Measurements from ENCODE around the gene HS3ST4.

HS3ST4 gene

DNA sequence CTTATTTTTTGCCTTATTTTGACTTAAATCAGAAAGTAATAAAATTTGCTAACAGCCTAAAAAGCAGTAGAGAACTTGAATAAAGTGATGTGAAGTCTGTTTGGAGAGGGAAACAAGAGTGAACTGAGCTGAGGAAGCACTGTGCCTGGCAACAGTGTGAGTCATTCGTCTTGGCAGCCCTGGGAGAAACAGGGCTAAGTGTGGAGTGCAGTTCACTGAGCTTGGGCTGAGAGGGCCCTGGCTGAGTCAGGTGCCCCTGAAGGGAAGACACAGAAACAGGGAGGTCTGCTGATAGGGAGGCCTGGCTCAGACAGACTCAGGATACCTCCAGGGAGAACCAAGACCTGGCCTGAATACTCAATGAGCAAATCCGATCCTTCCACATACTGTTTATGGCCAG, 132.1 kb downstream of the HS3ST4 start:
- no peak for DNase-seq (ENCODE audit: low read depth in 2 of 2)

DNA sequence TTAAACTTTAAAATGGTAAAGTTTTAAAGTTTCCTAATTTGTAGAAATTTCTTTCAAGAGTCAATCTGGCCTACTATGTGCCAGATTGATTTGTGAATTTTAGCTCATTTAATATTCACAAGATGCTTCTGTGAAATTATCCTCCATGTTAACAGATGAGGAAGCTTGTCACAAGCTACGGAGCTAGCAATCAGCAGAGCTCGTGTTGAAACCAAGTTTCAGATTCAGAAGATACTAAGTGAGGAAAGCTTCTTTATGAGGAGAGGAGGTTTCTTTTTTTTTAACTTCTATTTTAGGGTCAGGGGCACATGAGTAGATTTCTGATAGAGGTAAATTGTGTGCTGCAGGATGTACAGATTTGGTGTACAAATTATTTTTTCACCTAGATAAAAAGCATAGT, 135.9 kb downstream of the HS3ST4 start:
- DNase-seq (ENCODE audit: low read depth in 2 of 2): no peak

DNA sequence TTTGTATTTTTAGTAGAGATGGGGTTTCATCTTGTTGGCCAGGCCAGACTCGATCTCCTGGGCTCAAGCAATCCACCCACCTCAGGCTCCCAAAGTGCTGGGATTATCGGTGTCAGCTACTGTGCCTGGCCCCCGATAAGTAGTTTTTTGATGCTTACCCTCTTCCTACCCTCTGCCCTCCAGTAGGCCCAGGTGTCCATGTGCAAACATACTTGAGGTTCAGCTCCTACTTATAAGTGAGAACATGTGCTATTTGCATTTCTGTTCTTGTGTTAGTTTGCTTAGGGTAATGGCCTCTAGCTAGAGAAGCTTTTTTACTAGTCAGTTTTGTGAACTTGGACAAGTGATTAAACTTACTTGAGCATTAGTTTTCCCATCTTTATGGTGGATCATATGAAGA, 136.8 kb downstream of the HS3ST4 start:
- DNase-seq (ENCODE audit: low read depth in 2 of 2): no peak

DNA sequence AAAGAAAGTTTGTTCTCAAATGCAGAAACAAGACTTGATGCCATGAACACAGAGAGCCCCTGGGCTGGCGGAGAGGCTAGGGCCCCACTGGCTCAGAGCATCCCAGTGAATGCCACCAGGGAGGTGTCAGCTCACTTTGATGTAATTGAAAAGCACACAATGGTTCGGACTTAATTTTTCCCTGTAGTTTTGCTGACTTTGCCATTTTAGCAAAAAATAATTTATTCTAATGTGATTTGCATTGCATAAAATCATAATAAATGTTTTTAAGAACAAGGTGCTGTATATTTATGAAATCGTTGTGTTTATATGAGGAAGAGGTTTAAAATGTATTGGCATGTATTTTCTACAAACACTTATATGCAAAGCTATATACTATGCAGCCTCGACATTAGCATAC, 140.5 kb downstream of the HS3ST4 start:
- no peak for DNase-seq (ENCODE audit: low read depth in 2 of 2)

DNA sequence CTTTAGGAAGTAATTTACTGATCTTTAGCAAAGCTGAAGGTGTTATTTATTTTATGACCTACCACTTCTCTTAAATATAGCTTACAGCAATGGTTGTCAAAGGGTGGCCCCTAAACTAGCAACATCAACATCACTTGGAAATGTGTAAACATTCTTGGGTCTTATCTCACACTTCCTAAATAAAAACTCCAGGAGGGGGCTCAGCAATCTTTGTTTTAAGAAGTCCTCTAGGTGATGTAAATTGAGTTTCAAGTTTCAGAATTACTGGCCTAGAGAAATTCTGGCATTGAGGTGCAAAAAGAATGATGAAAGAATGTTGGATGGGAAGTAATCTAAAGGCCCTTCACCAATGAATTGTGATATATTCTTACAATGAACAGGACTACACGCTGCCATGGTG, 142.3 kb downstream of the HS3ST4 start:
- DNase-seq (ENCODE audit: low read depth in 2 of 2): no peak

DNA sequence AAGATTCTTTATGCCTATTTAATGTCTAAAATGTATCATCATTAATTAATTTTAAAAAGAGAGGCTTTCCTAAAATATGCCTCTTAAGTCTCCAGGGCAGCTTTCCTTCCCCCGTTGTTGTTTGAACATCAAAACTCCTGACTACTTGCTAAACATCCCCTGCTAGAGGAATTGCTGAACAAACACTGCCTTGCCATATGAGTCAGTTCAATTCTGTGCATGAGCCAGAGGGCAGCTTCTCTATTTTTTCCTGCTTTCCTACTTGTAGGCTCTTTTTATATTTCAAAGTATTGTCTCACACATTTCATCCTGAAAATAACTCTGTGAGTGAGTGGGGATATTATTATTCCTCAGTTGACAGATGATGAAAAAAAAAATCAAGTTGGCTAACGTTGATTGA, 143.4 kb downstream of the HS3ST4 start:
- no peak for DNase-seq (ENCODE audit: low read depth in 2 of 2)

DNA sequence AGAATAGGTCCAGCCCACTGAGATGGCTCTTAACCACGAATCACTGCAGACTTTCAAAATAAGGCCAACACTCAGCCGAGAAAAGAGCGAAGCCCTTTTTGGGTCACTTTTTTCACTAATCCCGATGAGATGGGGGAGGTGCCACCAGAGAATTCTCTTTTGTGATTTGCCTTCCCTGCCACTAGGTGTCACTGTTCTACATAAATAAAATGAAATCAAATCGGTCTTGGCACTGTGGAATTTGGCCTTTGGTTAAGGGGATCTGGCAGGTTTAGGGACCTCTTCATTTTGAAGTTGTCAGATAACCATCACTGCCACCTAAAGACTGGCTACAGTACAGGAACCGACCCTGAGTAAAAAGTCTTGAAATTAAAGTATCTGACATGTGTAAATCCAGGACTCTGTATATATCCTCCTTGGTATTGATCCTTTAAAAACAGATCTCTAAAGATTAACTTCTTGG, 147.0 kb downstream of the HS3ST4 start:
- no peak for DNase-seq (ENCODE audit: low read depth in 2 of 2)

DNA sequence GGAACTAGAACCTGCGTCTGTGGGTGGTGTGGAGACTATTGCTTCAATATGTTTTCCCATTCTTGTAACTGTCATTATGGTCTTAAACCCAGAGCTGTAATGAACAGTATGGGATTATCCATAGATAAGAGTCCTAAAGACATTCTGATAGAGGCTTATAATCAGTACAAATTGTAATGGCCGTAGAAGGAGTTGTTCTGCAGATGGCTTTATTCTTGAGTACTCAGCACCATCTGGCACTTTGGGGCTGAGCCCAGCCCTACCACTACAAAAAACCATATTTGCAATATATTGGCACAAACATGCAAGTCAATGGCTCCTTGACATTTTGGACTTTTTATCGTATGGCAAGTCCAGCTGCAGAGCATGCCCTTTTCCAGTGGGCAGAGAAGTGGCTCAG, 150.0 kb downstream of the HS3ST4 start:
- no peak for DNase-seq (ENCODE audit: low read depth in 2 of 2)

DNA sequence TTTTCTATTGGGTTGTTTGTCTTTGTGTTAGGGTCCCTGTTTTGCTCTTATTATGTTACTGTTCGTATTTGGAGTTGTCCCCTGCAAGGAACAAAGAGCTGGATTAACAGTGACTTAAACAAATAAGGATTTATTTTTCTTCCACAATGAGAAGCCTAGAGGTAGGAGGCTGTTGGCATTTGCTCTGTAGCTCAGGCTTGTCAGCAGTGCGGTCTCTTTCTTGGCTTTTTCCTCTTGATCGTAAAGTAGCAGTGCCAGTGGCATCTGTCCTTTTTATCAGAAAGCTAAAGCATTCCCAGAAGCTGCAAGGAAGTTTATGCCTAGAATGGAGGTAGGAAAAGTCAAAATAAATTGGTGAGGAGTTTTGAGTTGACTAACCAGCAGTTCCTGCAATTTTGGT, 154.1 kb downstream of the HS3ST4 start:
- no peak for DNase-seq (ENCODE audit: low read depth in 2 of 2)

DNA sequence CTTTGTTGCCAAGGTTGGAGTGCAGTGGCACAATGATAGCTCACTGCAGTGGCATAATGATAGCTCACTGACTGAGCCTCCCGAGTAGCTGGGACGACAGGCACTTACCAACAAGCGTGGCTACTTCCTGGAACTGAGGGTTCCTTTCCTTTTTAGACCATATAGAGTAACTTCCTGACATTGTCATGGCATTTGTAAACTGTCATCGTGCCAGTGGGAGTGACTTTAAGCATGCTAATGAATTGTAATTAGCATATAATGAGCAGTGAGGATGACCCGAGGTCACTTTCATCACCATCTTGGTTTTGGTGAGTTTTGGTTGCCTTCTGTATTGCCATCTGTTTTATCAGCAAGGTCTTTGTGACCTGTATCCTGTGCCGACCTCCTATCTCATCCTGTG, 162.4 kb downstream of the HS3ST4 start:
- no peak for DNase-seq (ENCODE audit: low read depth in 2 of 2)

DNA sequence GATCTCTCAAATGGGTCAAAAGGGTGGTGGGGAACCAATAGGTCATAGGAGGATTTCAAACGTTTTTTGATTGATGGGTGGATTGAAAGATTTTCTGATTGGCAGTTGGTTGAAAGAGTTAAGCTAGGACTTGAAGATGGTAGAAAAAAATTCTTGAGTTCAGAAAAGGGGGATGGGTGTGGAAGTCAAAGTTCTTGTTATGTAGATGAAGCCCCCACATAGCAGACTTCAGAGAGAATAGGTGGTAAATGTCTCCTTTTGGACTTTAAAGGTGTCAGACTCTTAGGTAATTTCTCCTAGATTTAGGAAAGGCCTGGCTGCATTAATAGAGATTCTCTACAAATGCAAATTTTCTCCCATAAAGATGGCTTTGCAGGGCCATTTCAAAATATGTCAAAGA, 163.3 kb downstream of the HS3ST4 start:
- DNase-seq (ENCODE audit: low read depth in 2 of 2): no peak

DNA sequence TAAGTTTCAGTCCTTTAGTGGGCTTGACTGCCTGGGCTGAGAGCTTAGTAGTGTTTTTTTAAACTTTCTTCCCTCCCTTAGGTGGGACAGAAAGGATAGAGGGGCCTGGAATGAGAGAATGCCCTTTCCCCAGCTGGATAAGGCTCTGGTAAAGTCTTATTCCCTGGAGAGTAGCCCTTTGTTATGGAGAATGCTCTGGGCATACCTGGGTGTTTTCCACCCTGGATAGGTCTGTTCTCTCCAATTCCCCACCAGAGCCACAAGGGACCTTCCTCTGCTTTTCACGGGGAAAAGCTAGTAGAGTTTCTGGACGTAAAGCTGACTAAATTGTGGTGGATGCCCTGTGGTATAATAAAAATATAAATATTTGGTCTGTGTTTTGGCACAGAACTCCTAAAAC, 164.1 kb downstream of the HS3ST4 start:
- no peak for DNase-seq (ENCODE audit: low read depth in 2 of 2)

DNA sequence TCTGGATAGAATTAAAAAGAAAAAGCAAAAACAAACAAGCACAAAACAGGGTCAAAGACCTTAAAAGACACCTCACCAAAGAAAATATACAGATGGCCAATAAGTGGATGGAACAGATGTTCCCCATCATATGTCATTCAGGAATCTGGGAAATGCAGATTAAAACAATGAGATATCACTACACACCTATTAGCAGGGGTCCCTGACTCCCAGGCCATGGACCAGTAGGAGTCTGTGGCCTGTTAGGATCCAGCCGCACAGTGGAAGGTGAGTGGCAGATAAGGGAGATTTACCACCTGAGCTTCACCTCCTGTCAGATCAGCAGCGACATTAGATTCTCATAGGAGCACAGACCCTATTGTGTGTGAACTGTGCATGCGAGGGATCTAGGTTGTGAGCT, 167.9 kb downstream of the HS3ST4 start:
- DNase-seq (ENCODE audit: low read depth in 2 of 2): no peak

DNA sequence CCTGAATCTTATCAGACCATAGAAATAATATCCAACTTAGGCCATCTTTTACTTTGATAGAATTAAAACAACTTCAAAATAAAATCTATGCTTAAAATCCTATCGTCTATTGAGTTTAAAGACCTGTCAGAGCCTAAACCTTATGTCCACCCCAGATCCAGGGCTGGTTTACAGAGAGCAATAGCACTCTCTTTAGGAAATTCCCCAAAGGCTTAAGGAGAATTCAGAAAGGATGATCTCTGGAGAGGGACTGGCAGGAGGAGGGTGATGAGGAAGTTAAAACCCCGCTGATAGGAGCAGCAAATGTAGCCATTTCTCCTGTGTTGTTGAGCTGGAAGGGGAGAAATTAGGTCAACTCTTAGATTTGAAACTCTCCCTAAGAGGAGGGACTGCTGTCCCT, 175.3 kb downstream of the HS3ST4 start:
- DNase-seq (ENCODE audit: low read depth in 2 of 2): no peak

DNA sequence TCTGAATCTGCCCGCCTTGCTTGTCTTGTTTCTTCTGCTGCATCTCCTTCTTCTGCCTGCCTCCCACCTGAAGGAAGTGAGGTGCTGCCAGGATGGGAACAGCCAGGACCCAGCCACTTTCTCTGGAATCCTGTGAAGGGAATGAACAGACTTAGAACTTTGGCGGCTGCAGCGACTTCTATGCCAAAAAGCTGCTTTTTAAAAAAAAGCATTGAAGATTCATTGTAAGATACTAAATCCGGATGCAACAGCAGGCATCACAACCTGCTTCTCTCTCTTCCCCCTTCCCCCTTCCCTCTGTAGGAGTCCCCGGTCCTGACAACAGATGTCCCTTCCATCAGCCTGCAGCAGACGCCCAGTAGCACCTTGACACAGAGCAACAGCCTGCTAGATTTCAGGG, 176.3 kb downstream of the HS3ST4 start:
- no peak for DNase-seq (ENCODE audit: low read depth in 2 of 2)

DNA sequence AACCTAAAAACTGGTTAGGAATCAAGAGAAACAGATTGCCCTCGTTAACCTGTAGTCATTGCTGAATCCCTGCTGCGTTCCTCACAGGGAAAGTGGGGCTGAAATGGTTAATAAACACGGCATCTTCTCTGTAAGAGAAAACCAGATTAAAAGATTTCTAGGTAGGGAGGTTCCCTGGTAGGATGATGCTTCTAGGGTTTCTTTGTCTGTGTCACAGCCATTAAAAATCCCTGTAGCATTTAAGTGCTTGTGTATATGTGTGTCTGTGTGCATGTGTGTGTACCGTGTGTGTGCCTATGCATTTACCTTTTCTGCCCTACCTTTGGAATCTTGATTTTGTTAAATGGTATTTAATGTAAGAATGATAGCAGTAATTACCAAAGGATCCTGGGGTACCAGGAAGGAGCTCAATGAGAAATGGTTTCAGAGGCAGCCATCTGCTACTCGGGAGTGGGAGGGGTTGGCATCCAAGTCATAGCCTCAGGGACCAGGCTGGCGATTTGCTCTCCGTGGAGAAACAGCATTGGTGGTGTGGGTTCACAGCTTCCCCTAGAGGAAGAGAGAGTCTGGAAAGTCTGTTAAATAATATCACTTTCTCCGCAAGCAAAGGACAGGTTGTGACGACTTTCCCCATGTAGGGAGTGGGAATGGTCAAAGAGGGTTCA, 177.1 kb downstream of the HS3ST4 start:
- no peak for DNase-seq (ENCODE audit: low read depth in 2 of 2)

DNA sequence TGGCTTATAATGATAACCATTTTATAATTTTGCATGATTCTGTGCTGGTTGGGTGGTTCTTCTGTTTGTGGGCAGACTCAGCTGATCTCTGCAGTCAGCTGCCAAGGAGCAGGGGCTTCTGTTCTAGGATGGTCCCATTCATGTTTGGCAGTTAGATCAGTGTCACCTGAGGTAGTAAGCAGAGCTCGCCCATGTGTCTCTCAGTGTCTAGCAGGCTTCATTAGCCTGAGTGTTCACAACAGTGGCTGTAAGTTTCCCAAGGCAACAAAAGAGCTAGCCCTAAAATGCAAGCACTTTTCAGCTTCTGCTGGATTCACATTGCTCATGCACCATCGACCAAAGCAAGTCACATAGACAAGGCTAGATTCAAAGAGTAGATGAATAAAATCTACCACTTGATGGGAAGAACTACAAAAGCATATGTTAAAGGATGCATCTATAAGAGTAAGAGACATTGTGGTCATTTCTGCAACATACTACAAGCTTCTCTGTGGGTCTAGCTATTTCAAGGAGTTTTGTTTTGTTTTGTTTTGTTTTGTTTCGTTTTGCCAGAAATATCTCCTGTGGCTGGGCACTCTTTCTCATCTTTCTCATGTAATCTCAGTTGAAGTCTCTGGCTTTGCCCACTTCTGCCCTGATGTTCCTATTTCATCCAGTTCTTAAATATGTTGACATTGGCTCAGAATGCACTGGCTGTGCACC, 180.8 kb downstream of the HS3ST4 start:
- no peak for DNase-seq (ENCODE audit: low read depth in 2 of 2)

DNA sequence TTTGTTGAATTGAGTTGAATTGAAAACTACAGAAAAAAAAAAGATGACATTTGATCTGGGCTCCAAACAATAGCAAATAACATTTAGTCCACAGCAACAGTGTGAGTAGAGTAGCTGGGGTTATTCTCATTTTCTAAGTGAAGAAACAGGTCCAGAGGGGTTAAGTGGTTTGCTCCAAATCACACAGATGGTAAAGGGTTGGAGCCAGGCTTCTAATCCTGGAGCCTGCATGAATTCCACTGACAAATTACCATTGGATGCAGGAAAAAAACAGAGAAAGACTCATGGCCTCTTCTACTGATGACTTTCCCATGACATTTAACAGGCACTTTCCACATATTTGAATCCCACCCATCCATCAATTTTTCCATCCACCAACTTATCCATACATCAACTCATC, 182.4 kb downstream of the HS3ST4 start:
- DNase-seq (ENCODE audit: low read depth in 2 of 2): no peak

DNA sequence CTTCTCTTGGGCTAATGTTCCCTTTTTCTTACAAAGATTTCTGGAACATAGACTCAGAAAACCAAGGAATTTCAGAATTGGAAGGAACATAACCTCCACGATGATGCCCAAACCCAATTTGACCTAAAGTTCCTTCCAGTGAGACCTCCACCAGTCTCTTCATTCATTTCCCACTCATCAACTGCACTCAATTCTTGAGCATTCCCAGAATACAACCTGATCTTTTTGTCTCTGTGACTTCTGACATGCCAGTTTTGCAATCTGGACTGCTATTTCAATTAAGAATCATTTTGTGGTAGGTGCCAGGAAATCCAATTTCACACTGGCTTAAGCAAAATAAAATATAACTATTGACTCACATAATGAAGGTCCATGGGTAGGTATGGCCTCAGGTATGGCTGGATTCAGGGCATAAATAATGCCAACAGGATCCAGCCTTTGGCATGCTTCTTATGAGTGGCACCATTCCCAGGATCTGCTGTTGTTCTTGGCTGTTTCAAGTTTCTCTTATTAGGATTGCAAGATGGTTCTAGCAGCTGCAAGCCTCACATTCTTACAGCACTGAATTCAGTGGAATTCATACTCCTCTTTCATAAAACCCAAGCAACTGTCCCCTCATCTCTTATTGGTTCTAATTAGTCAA, 184.3 kb downstream of the HS3ST4 start:
- DNase-seq (ENCODE audit: low read depth in 2 of 2): no peak

DNA sequence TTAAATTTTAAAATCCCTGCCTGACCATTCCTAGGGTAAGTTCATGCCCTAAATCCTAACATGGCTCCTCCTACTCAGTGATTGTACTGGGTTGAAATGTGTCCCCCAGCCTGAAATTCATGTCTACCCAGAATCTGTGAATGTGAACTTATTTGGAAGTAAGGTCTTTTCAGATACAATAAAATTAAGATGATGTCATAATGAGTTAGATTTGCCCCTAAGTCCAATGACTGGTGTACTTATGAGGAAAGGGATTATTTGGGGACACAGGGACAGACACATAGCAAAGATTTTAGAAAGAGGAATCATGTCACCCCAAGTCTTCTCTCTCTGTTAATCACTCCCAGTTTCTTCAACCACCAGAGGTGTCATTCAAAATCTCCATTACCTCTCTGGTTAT, 185.3 kb downstream of the HS3ST4 start:
- DNase-seq (ENCODE audit: low read depth in 2 of 2): no peak

DNA sequence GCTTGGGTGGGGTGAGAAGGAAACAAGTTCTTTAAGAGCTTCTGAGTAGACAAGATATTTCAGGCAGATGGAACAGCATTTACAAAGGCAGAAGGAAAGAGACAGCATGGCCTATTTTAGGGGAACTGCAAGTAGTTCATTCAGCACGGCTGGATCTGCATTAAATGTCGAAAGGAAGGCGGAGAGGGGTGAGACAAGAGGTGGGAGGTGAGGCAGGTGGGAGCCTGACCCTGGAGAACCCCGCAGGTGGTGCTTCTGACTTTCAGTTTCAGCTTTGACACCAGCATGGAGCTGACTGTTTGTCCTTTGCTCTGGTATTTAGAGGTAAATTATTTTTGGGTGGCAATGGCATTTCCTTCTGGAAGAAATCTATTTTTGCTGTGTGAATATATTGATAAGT, 194.8 kb downstream of the HS3ST4 start:
- DNase-seq (ENCODE audit: low read depth in 2 of 2): no peak

DNA sequence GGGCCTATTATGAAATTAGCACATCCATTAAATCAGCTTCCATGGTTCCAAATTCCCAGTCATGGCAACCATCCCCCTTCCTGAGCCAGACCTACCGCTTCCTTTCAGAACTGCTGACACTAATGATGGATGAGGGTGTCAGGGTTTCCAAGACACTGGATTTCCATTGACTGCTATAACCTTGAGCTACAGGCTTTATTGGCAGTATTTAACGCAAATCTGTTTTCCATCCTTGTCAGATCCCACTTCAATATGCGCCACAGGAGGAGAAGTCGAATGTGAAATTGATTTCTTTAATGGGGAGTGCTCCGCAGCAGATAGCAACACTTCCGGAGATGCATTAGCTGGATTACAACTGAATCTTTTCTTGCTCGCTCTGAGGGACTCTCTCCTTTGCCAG, 197.1 kb downstream of the HS3ST4 start:
- no peak for DNase-seq (ENCODE audit: low read depth in 2 of 2)

DNA sequence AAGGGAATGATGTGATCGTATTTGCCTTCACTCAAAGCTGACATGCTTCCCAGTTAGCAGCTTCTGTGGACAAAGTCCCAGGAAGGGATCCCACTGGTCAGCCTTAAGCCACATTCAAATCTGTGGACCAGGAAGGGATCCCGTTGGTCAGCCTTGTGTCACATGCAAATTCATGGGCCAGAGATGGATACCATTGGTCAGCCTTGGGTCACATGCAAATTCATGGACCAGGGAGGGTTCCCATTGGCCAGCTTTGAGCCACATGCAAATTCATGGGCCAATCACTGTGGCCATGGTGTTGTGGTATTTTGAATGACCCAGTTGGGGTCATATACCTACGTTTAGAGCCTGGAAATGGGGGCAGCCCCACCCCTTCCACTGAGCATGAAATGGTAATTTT, 201.6 kb downstream of the HS3ST4 start:
- DNase-seq (ENCODE audit: low read depth in 2 of 2): no peak

Data from stimulated activated CD8-positive, alpha-beta memory T cell treated with anti-CD3 and anti-CD28 coated beads, Interleukin-7, amount 100 ng/mL, for 1 hour (primary cell).